Activated CD4-positive, alpha-beta T cell treated with anti-CD3 and anti-CD28 coated beads for 48 hours (primary cell): ENCODE data around the gene ARMS2.

ENCODE experiments used
- DNase-seq: peaks from one replicate; pipeline ENCODE4 v3.0.0-alpha.2; 2020

The ARMS2 gene

GRCh38 chr10:122454603-122455080, at the start of gene ARMS2:
ARMS2 (plus strand) TSS chr10:122454653; CDS start chr10:122454728, 75 bp downstream.
- no peak for DNase-seq

- DNase-seq, result peak; percentile 63
Measured at GRCh38 chr10:122407375-122408125, 46.9 kb upstream of the ARMS2 start.

DNA sequence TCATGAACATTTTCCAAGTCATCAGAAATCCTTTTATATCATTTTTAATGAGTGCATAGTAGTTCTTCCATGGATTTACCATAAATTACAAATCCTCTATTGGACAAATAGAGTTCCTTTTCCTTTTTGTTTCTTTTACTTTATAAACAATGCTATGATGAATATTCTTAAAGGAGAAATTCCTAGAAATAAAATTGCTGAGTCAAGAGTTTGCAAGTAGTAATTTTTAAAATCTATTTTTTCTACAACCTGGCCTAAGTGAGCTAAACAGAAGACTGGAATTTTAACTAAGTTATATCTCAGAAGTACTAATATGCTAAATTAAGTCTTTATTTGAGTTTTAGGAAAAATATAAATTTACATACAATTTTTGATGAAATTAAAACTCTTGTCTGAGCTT, 41.1 kb upstream of the ARMS2 start:
- no peak for DNase-seq

- no peak for DNase-seq
Measured at GRCh38 chr10:122417667-122418066, 36.8 kb upstream of the ARMS2 start.

- DNase-seq, result no peak
Measured at GRCh38 chr10:122419016-122419415, 35.4 kb upstream of the ARMS2 start.

DNA sequence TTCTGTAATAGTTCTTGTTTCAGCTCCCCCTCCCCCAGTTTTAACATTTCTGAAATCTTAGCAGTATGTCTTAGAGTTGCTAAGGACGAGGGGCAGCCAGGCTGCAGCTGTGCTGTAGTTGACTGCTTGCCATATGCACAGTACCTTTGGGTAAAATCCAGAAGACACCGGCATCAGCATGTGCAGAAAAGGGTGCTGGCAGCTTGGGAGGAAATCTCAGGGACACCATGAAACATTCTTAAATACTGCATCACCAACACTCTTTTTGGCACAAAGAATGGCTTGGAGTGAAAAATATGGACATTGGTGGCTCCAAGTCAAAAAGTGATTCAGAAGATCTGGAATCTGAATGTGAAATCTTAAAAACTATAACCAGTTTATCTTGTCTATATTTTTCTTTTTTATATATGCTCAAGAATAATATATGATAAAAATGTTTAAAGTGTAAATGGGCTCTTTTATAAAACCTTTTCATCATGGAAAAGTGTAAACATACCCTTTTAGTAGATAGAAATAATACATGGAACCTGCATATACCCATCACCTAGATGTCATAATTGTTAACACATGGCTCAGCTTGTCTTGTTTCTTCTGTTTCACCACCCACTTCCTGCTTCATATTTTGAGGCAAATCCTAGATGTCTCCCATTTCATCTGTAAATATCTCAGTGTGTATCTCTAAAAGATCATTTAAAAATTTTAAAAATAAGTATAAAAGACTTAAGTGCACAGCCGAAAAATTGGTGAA, 34.4 kb upstream of the ARMS2 start:
- no peak for DNase-seq

DNA sequence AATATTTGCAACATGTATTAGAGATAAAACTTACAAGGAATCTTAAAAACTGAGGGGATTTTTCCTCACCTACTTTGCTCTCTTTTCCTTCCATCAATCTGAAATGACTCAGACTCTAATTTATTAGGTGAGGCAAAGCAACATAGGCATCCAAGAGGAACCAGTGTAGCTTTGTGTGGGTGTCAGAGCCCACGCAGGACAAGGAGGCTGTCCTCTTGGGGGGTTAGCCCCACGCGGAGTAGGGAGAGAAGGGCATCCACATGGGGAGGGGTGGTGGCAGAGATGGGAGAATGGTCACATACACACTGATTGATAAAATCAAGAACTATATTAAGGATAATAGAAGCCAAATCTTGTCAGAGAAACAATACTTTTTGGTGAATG, 33.8 kb upstream of the ARMS2 start:
- DNase-seq, result no peak

DNA sequence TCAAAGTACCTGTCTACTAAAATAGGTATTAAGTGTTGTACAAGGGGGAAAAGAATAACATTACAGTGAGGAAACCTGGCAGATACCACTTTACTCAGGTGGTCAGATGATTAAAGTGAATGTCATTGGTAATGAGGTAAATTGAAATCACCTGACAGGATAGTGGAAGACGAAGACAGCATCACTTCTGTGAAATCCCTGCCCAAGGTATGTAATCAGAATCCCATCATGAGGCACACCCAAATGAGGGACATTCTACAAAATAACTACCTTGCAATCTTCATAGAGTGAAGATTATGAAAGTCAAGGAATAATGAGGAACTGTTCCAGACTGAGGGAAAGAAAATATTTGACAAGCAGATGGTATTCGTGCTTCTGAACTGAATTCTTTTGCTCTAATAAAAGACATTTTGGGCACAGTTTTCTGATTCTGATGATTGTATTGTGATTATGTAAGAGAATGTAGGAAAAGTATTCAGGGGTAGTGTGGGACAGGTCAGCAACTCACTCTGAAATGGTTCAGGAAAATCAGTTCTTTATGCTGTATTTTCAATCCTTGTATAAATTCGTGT, 33.3 kb upstream of the ARMS2 start:
- no peak for DNase-seq

GRCh38 chr10:122421742-122422141, 32.7 kb upstream of the ARMS2 start:
- DNase-seq, result no peak

DNA sequence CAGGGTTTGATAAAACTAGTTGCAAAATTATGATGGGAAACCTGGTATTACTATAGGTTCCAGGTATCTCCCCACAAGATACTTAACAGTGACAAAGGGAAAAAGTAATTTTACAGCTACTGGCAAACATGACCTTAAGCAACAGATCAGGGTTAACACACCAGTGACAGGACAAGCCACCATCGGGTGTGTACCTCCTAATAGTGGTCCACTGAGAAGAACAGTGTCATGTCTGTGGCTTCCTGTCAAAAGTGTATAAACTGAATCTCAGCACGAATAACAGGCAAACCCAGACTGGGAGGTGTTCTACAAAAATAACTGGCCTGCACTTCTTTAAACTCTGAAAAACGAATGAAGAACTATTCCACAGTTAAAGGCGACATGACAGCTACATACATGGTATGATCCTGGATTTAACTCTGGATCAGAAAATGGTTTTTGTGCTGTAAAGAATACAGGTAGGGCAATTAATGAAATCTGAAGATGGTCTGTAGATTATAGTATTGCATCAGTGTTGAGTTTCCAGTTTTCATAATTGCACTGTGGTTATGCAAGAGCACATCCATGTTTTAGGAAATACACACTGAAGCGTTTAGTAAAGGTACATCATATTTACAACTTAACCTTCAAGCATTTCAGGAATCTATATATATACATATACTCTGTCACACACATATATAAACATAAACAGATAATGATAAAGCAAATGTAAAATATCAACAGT, 32.0 kb upstream of the ARMS2 start:
- DNase-seq, result peak; percentile 8

GRCh38 chr10:122424059-122424458, 30.4 kb upstream of the ARMS2 start:
- no peak for DNase-seq

DNA sequence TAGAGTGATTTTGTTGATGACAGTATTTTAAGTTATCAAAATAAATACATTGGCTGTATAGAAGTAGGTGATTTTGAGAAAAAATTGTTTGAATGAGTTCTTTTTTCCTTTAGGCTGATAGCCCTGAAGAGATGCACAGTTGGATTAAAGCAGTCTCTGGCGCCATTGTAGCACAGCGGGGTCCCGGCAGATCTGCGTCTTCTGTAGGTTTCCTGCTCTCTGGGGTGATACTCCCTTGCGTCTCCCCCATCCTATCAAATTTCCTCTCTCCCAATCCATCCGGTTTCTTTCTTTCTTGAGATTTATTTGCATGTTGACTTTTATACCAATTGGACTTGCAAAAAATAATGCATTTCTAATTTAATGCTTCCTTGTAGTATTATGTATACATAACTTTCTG, 27.6 kb upstream of the ARMS2 start:
- DNase-seq, result no peak

- no peak for DNase-seq
Measured at GRCh38 chr10:122427280-122427679, 27.2 kb upstream of the ARMS2 start.

- no peak for DNase-seq
Measured at GRCh38 chr10:122435212-122435827, 19.1 kb upstream of the ARMS2 start.

GRCh38 chr10:122441961-122442360, 12.5 kb upstream of the ARMS2 start:
- no peak for DNase-seq

GRCh38 chr10:122445469-122445868, 9.0 kb upstream of the ARMS2 start:
- no peak for DNase-seq

DNA sequence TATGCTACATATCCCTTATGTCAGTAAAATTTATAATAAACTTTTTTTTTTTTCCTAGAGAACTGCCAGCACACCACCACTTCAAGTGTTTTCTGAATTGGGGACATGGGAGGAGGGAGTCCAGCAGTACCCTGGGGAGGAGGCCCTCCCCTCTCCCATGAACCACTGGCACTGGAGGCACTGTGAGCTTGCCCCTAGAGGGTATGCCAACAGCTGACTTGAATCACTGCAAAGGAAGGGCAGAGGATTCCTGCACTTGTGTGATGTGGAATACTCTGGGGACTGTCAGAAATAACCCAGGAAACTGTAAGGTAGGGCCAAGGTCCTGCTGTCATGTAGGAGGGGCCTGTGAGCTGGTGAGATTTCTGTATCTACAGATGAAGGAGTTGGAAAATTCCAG, 8.5 kb upstream of the ARMS2 start:
- no peak for DNase-seq

GRCh38 chr10:122446668-122447423, 7.6 kb upstream of the ARMS2 start:
- no peak for DNase-seq

- DNase-seq, result no peak
Measured at GRCh38 chr10:122448600-122448999, 5.9 kb upstream of the ARMS2 start.

- no peak for DNase-seq
Measured at GRCh38 chr10:122449153-122449552, 5.3 kb upstream of the ARMS2 start.

GRCh38 chr10:122450353-122450990, 4.0 kb upstream of the ARMS2 start:
- DNase-seq, result no peak

DNA sequence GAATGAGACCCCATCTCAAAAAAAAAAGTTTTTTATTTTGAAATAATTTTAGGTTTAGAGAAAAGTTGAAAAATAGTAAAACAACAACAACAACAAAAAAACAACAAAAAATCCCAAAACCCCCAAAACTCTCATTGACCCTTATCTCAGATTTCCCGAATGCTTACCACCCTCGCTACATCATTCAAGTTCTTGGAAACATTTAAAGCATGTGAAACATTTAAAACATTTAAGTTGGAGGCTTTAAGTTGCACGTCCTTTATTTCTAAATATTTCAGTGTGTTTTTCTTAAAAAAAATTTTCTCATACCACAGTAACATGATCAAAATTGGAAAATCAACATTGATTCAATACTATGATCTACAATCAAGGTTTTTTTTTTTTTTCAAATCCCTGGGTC, 382 bp upstream of the ARMS2 start:
- no peak for DNase-seq
